HG03575 (cell line): ENCODE data around the gene SWI5.
A peak's percentile ranks its signal among the peaks of the same experiment; 100 is the strongest.
"Not testable (repeated sequence)": the region's sequence is repeated elsewhere in the genome, so short reads cannot be mapped to it uniquely, and the experiment has no call there.

Experiments
- ATAC-seq: cut with Tn5 transposase; IDR thresholded peaks from one replicate; pipeline ENCODE4 v1.9.1; 2021; ENCODE audit not compliant: unreplicated experiment, insufficient number of reproducible peaks, low FRiP score; ENCODE audit errors: extremely low read depth

Gene SWI5

GRCh38 chr9:128274245-128274644, 1.8 kb upstream of the SWI5 start:
- ATAC-seq, result no peak

- peak; percentile 11 for ATAC-seq
These were observed 673 bp upstream of the SWI5 start, which contains the start of gene GOLGA2 for GRCh38 chr9:128275198-128276007. GOLGA2 (minus strand) TSS chr9:128276007; CDS start chr9:128275976, 31 bp downstream.

- no peak for ATAC-seq
These were observed 646 bp downstream of the SWI5 start for GRCh38 chr9:128276574-128277270.

- not testable (repeated sequence) for ATAC-seq
These were observed 3.3 kb downstream of the SWI5 start for GRCh38 chr9:128279088-128280073.

- ATAC-seq, result no peak
These were observed 4.1 kb downstream of the SWI5 start for GRCh38 chr9:128280084-128280622.

- ATAC-seq, result no peak
These were observed 6.4 kb downstream of the SWI5 start for GRCh38 chr9:128282500-128282899.

GRCh38 chr9:128285033-128285784, 9.1 kb downstream of the SWI5 start:
- ATAC-seq, result no peak

GRCh38 chr9:128286440-128286839, 10.4 kb downstream of the SWI5 start:
- no peak for ATAC-seq

- ATAC-seq, result no peak
These were observed 12.4 kb downstream of the SWI5 start for GRCh38 chr9:128288273-128289004.

GRCh38 chr9:128292009-128292408, 15.9 kb downstream of the SWI5 start:
- ATAC-seq, result no peak

- no peak for ATAC-seq
These were observed 17.0 kb downstream of the SWI5 start for GRCh38 chr9:128293091-128293490.

- no peak for ATAC-seq
These were observed 18.1 kb downstream of the SWI5 start for GRCh38 chr9:128294142-128294541.

- no peak for ATAC-seq
These were observed 20.5 kb downstream of the SWI5 start for GRCh38 chr9:128296340-128297220.

- ATAC-seq, result no peak
These were observed 21.2 kb downstream of the SWI5 start for GRCh38 chr9:128297221-128297773.

GRCh38 chr9:128298535-128299482, 22.7 kb downstream of the SWI5 start:
- ATAC-seq, result no peak
